B cell (primary cell): Measurements from ENCODE around the gene SCYGR1. TPM values are rescaled to one million over a fixed set of nuclear protein-coding genes. Genes with fewer than 3 reads are reported as not detected.

ENCODE experiments used
- ATAC-seq: fragments of 200-7000 bp; cut with Tn5 transposase; one replicate; pipeline ENCODE4 v1.10.0; 2021; ENCODE audit warnings: low read depth, mild to moderate bottlenecking, moderate number of reproducible peaks, moderate library complexity
- CTCF ChIA-PET: fragments of 350-600 bp; sonication (Branson Sonifier 250); formaldehyde crosslinking; loops from one replicate; lab custom pipeline; 2021; ENCODE audit warnings: antibody characterized with exemption, inconsistent platforms; lab: Charles Lee
- POLR2A ChIA-PET: fragments of 350-600 bp; sonication (Branson Sonifier 250); formaldehyde crosslinking; loops from one replicate; lab custom pipeline; 2021; ENCODE audit warnings: antibody characterized with exemption; lab: Charles Lee
- DNase-seq: peaks from one replicate; pipeline ENCODE4 v3.0.0; 2013
- H2AFZ ChIP-seq: 2 replicates; pipeline ENCODE4 v1.6.1; 2012; ENCODE audit warnings: mild to moderate bottlenecking, low read depth, low read length; ENCODE audit not compliant: insufficient read depth, poor library complexity, severe bottlenecking
- H3K27ac ChIP-seq, 2 donors: 1 replicate in 1 of 2; 2 replicates in 1 of 2; pipeline ENCODE4 v1.5.1; 2012 to 2013; ENCODE audit warnings: low read length in 2 of 2, mild to moderate bottlenecking in 2 of 2, moderate library complexity in 1 of 2
- H3K27me3 ChIP-seq, 4 experiments: fragments of 200-600 bp in 1 of 4; sonication (generic) in 1 of 4; replicated peaks in 1 of 4; 1 replicate in 2 of 4; 2 replicates in 2 of 4; pipeline versions ENCODE4 v1.6.1 to v1.7.0; 2013 to 2016; ENCODE audit warnings: low read length in 3 of 4, mild to moderate bottlenecking in 2 of 4, mixed read lengths in 1 of 4, moderate library complexity in 1 of 4; ENCODE audit not compliant: insufficient read depth in 4 of 4, control insufficient read depth in 3 of 4; ENCODE audit errors: control extremely low read depth in 1 of 4
- H3K36me3 ChIP-seq, 2 experiments: replicated peaks in 1 of 2; 1 replicate in 1 of 2; 2 replicates in 1 of 2; pipeline versions ENCODE4 v1.6.1 to v1.7.1; 2013; ENCODE audit warnings: low read length in 1 of 2; ENCODE audit not compliant: insufficient read depth in 2 of 2, control insufficient read depth in 1 of 2; ENCODE audit errors: control extremely low read depth in 1 of 2, extremely low read depth in 1 of 2
- H3K4me1 ChIP-seq, 2 donors: fragments of 200-600 bp in 1 of 2; sonication (generic) in 1 of 2; 1 replicate in 1 of 2; 2 replicates in 1 of 2; pipeline versions ENCODE4 v1.5.1 to v1.6.1; 2013 to 2017; ENCODE audit warnings: low read length in 2 of 2; ENCODE audit not compliant: control insufficient read depth in 2 of 2, insufficient read depth in 2 of 2
- H3K4me2 ChIP-seq: replicated peaks from 2 replicates; pipeline ENCODE3; 2012; ENCODE audit warnings: mild to moderate bottlenecking, low read depth, low read length; ENCODE audit not compliant: poor library complexity, severe bottlenecking
- H3K4me3 ChIP-seq, 5 experiments: fragments of 200-600 bp in 1 of 5; sonication (generic) in 1 of 5; 1 replicate in 3 of 5; 2 replicates in 2 of 5; pipeline versions ENCODE4 v1.5.1 to v1.7.0; 2011 to 2016; ENCODE audit warnings: low read length in 4 of 5, mild to moderate bottlenecking in 4 of 5, low read depth in 2 of 5, control low read depth in 1 of 5, moderate library complexity in 1 of 5; ENCODE audit not compliant: insufficient read depth in 1 of 5; ENCODE audit errors: control extremely low read depth in 1 of 5, extremely low read depth in 1 of 5
- H3K79me2 ChIP-seq: fragments of 200-600 bp; sonication (generic); one replicate; pipeline ENCODE4 v1.6.0; 2016; ENCODE audit warnings: low read length; ENCODE audit not compliant: control insufficient read depth, insufficient read depth
- H3K9ac ChIP-seq: fragments of 200-600 bp; sonication (generic); 2 replicates; pipeline ENCODE4 v1.6.1; 2017; ENCODE audit warnings: mild to moderate bottlenecking, low read length, moderate library complexity
- H3K9me3 ChIP-seq, 3 donors: one replicate each; pipeline versions ENCODE4 v1.6.1 to v1.7.1; 2013; ENCODE audit warnings: low read length in 2 of 3; ENCODE audit not compliant: control insufficient read depth in 2 of 3, insufficient read depth in 1 of 3; ENCODE audit errors: control extremely low read depth in 1 of 3
- H4K20me1 ChIP-seq: 2 replicates; pipeline ENCODE4 v1.6.0; 2012; ENCODE audit warnings: mild to moderate bottlenecking, low read length; ENCODE audit not compliant: insufficient read depth, control insufficient read depth, poor library complexity, severe bottlenecking
- H3K27ac Mint-ChIP-seq: one replicate; pipeline ENCODE4 v1.8.0; 2021; ENCODE audit warnings: mixed read lengths
- H3K27me3 Mint-ChIP-seq: one replicate; pipeline ENCODE4 v1.8.0; 2021; ENCODE audit warnings: mixed read lengths
- H3K4me1 Mint-ChIP-seq: one replicate; pipeline ENCODE4 v1.8.0; 2021; ENCODE audit warnings: mixed read lengths
- H3K4me3 Mint-ChIP-seq: one replicate; pipeline ENCODE4 v1.8.0; 2021; ENCODE audit warnings: mixed read lengths
- H3K9me3 Mint-ChIP-seq: one replicate; pipeline ENCODE4 v1.8.0; 2022; ENCODE audit warnings: mixed read lengths; ENCODE audit not compliant: insufficient read depth
- EZH2 ChIP-seq: IDR thresholded peaks from 2 replicates; pipeline ENCODE4 v1.6.1; 2012; ENCODE audit warnings: borderline replicate concordance, low read depth, mild to moderate bottlenecking, moderate library complexity, low read length; ENCODE audit not compliant: insufficient read depth, poor library complexity, severe bottlenecking
- WGBS: methylation state at CpG from one replicate; pipeline ENCODE4 v1.1.5; 2013; ENCODE audit warnings: missing lambda C conversion rate; ENCODE audit not compliant: insufficient coverage; 5-methylcytosine and 5-hydroxymethylcytosine counted together
- intact Hi-C: fragments of 100-400 bp; cut with micrococcal nuclease; formaldehyde crosslinking; loops from one replicate; pipeline ENCODE4 v1.10.0; 2022
- polyA plus RNA-seq: library from polyadenylated mRNA; depleted of rRNA; stranded (reverse); fragments of >200 nt; gene quantifications from 2 replicates; pipeline ENCODE4 v1.2.3, GENCODE V29; 2012
- total RNA-seq, 2 donors: library from RNA; stranded (reverse); fragments of 120-200 nt in 1 of 2; gene quantifications; 1 replicate in 1 of 2; 2 replicates in 1 of 2; pipeline versions ENCODE4 v1.2.3 to v1.2.4, GENCODE V29; 2013 to 2022
- TF ChIP-seq, protein P1 (sequence below): fragments of 200-600 bp; IDR thresholded peaks from one replicate; pipeline ENCODE4 v1.8.0; 2022; ENCODE audit warnings: antibody characterized with exemption, mild to moderate bottlenecking

SCYGR1 gene
- total and polyA plus RNA-seq, 2 donors (not counting 1 experiment from before 2014, with no cell fraction given), result not detected

DNA sequence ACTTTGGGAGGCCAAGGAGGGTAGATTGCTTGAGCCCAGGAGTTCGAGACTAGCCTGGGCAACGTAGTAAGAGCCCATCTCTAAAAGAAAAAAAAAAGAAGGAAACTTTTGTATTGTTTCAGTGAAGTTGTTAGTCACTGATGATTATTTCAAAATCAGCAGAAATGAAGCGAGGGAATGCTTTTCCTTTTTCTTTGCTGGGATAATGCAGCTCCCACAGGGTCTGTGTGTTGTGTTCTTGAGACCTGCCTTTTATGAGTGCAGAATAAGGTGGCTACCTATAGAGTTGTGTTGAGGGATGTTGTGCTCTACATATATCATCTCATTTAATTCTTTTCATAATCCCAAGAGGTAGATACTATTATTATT, 20.3 kb downstream of the SCYGR1 start:
- H3K4me3 Mint-ChIP-seq, result no peak overlapping the region
- Histone ChIP-seq H3K4me2 (no peak overlapping the region), H3K36me3 (no peaks in the 10 kb centered on the region), H4K20me1 (no peaks in the 10 kb centered on the region), H3K9ac (no peak overlapping the region), H2AFZ (no peak overlapping the region), H3K27me3 (no peaks in the 10 kb centered on the region), H3K79me2 (no peaks in the 10 kb centered on the region), H3K27ac (no peak overlapping the region), H3K9me3 (no peaks in the 10 kb centered on the region), H3K4me3 (no peak overlapping the region), H3K4me1 (peaks cover 4% of the 10 kb centered on the region in 2 donors)
- TF ChIP-seq, protein P1, sequence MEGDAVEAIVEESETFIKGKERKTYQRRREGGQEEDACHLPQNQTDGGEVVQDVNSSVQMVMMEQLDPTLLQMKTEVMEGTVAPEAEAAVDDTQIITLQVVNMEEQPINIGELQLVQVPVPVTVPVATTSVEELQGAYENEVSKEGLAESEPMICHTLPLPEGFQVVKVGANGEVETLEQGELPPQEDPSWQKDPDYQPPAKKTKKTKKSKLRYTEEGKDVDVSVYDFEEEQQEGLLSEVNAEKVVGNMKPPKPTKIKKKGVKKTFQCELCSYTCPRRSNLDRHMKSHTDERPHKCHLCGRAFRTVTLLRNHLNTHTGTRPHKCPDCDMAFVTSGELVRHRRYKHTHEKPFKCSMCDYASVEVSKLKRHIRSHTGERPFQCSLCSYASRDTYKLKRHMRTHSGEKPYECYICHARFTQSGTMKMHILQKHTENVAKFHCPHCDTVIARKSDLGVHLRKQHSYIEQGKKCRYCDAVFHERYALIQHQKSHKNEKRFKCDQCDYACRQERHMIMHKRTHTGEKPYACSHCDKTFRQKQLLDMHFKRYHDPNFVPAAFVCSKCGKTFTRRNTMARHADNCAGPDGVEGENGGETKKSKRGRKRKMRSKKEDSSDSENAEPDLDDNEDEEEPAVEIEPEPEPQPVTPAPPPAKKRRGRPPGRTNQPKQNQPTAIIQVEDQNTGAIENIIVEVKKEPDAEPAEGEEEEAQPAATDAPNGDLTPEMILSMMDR, result no peak
- TF ChIP-seq EZH2, result no peak
- CTCF ChIA-PET, result no interaction called here
- peaks cover 6% of the 10 kb centered on the region for H3K4me1 Mint-ChIP-seq
- no peak for ATAC-seq
- H3K27ac Mint-ChIP-seq, result no peak overlapping the region
- POLR2A ChIA-PET, result no interaction called here
- no peaks in the 10 kb centered on the region for H3K9me3 Mint-ChIP-seq
- 100% methylated on average over 3 of the region's 3 CpGs for WGBS
- DNase-seq, result no peak
- intact Hi-C loops, result no loop called here
- no peaks in the 10 kb centered on the region for H3K27me3 Mint-ChIP-seq

GRCh38 chr2:227366769-227367426, 20.9 kb downstream of the SCYGR1 start:
- Mint-ChIP-seq H3K4me1 (peaks cover 6% of the 10 kb centered on the region), H3K4me3 (no peak overlapping the region), H3K27me3 (no peaks in the 10 kb centered on the region), H3K27ac (no peak overlapping the region), H3K9me3 (no peaks in the 10 kb centered on the region)
- ChIA-PET POLR2A (no interaction called here), CTCF (interaction anchor here (1.0 kb wide), 1 partner anchor 399 kb away, joined by 4 read pairs; no protein-coding TSS in a partner anchor)
- H3K4me1 ChIP-seq, result peaks cover 4% of the 10 kb centered on the region in 2 donors
- H4K20me1 ChIP-seq, result no peaks in the 10 kb centered on the region
- H2AFZ ChIP-seq, result no peak overlapping the region
- no peaks in the 10 kb centered on the region for H3K27me3 ChIP-seq
- no peak for ATAC-seq
- H3K9me3 ChIP-seq, result no peaks in the 10 kb centered on the region
- H3K27ac ChIP-seq, result no peak overlapping the region
- DNase-seq, result no peak
- no peaks in the 10 kb centered on the region for H3K79me2 ChIP-seq
- H3K9ac ChIP-seq, result no peak overlapping the region
- no peaks in the 10 kb centered on the region for H3K36me3 ChIP-seq
- TF ChIP-seq, protein P1, result no peak
- TF ChIP-seq EZH2, result no peak
- no peak overlapping the region for H3K4me2 ChIP-seq
- no peak overlapping the region for H3K4me3 ChIP-seq
- intact Hi-C loops, result no loop called here
- WGBS, result 91% methylated on average over 7 of the region's 11 CpGs
